Measurements from ENCODE around the gene KIF21A.

- TF ChIP-seq CTCF (IDR thresholded peaks at IDR 0.05): no peak
- no peak for TF ChIP-seq POLR2A (IDR thresholded peaks at IDR 0.05)
Observed at GRCh38 chr12:39395866-39396265, 47.1 kb downstream of the KIF21A start.
